ENCODE results near the gene GRIN2C. TPM values are rescaled to one million over a fixed set of nuclear protein-coding genes. Genes with fewer than 3 reads are reported as not detected.

The GRIN2C gene
- total RNA-seq, 1 experiment from 2014 or later, result 0.44 TPM

DNA sequence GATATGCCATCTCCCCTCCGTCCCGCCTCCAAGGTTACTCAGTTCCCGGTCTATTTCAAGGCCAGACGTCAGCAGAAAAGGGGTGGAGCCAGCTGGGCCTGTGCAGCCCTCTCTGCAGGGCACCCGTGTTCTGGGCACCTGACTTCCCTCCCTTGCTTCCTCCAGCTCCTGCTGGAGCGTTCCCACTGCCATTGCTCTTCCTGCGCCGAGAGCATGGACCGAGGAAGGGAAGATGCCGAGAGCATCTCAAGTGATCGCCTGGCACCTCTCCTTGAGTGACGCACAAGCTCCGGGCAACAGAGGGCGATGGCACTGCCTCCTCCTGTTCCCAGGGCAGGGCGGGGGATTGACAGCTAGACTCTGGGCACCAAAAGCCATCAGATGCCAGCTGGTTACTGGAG lies 54.1 kb downstream of the GRIN2C start:
- H3T11ph ChIP-seq (ENCODE audit: low read length), result no peak overlapping the region
- H2BK20ac ChIP-seq (ENCODE audit: low read depth, low read length, poor library complexity, severe bottlenecking), result no peak overlapping the region
- no peaks in the 10 kb centered on the region for H4K20me1 ChIP-seq (ENCODE audit: control insufficient read depth, insufficient read depth, insufficient read length)
- no peak overlapping the region for H3K56ac ChIP-seq (ENCODE audit: insufficient read length, low read depth, low read length)
- no peaks in the 10 kb centered on the region for H3K27me3 ChIP-seq (ENCODE audit: insufficient read depth, low read length)
- H4K5ac ChIP-seq (ENCODE audit: insufficient read length, low read depth, low read length), result no peak overlapping the region
- no peaks in the 10 kb centered on the region for H3K9me3 ChIP-seq (ENCODE audit: control insufficient read depth, low read depth, low read length)
- no peaks in the 10 kb centered on the region for H3K4me1 ChIP-seq (ENCODE audit: insufficient read depth, low read length)
- no peaks in the 10 kb centered on the region for H3K79me1 ChIP-seq (ENCODE audit: insufficient read depth, low read depth, low read length, poor library complexity, severe bottlenecking)
- TF ChIP-seq, protein P1, sequence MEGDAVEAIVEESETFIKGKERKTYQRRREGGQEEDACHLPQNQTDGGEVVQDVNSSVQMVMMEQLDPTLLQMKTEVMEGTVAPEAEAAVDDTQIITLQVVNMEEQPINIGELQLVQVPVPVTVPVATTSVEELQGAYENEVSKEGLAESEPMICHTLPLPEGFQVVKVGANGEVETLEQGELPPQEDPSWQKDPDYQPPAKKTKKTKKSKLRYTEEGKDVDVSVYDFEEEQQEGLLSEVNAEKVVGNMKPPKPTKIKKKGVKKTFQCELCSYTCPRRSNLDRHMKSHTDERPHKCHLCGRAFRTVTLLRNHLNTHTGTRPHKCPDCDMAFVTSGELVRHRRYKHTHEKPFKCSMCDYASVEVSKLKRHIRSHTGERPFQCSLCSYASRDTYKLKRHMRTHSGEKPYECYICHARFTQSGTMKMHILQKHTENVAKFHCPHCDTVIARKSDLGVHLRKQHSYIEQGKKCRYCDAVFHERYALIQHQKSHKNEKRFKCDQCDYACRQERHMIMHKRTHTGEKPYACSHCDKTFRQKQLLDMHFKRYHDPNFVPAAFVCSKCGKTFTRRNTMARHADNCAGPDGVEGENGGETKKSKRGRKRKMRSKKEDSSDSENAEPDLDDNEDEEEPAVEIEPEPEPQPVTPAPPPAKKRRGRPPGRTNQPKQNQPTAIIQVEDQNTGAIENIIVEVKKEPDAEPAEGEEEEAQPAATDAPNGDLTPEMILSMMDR (conservative IDR thresholded peaks at IDR 0.05), result no peak
- H3K9ac ChIP-seq (ENCODE audit: extremely low read depth, insufficient read length, low read length), result no peak overlapping the region
- H2BK15ac ChIP-seq (ENCODE audit: low read depth, low read length), result no peak overlapping the region
- Mint-ChIP-seq H3K4me3 (no peak overlapping the region; a peak in 1 of 5 replicates), H3K9me3 (no peaks in the 10 kb centered on the region), H3K27ac (no peak overlapping the region), H3K27me3 (ENCODE audit: low read depth) (peaks cover 12% of the 10 kb centered on the region), H3K36me3 (ENCODE audit: insufficient read depth in 1 of 3, low read depth in 3 of 3) (peaks cover 2 to 16% (median 4%) of the 10 kb centered on the region in 3 experiments; a peak in 5 of 7 replicates), H3K4me1 (no peaks in the 10 kb centered on the region)
- H4K8ac ChIP-seq (replicated peaks; ENCODE audit: insufficient read length, low read depth, low read length), result no peak overlapping the region
- H3K18ac ChIP-seq (ENCODE audit: insufficient read length, low read depth, low read length), result no peak overlapping the region
- H2BK5ac ChIP-seq (ENCODE audit: insufficient read length, low read length), result no peak overlapping the region
- no peak overlapping the region for H3K27ac ChIP-seq (ENCODE audit: insufficient read length, low read depth, low read length)
- no peak overlapping the region for H2AK5ac ChIP-seq (ENCODE audit: insufficient read length, low read length)
- H3K23me2 ChIP-seq (ENCODE audit: insufficient read length, low read depth, low read length, poor library complexity, severe bottlenecking), result no peaks in the 10 kb centered on the region
- H3K23ac ChIP-seq (ENCODE audit: insufficient read length, low read depth, low read length), result no peak overlapping the region
- H3K14ac ChIP-seq (ENCODE audit: insufficient read depth, low read length), result no peak overlapping the region; the same call in 1 of the 2 replicates
- H3K4ac ChIP-seq (ENCODE audit: low read depth, low read length), result no peak overlapping the region
- H2BK120ac ChIP-seq (ENCODE audit: low read depth, low read length, poor library complexity, severe bottlenecking), result no peak overlapping the region
- no peak overlapping the region for H2BK12ac ChIP-seq (ENCODE audit: insufficient read length, low read depth, low read length)
- no CpG with 5 or more reads among the region's 15 CpGs for WGBS (ENCODE audit: extremely low coverage, insufficient read length, low lambda C conversion rate)
- H2AFZ ChIP-seq (ENCODE audit: low read length), result no peak overlapping the region
- no peak overlapping the region for H3K4me2 ChIP-seq (ENCODE audit: insufficient read depth, insufficient read length, low read length)
- no peak overlapping the region for H4K91ac ChIP-seq (ENCODE audit: insufficient read length, low read depth, low read length)
- H3K79me2 ChIP-seq (ENCODE audit: insufficient read depth, low read length), result no peaks in the 10 kb centered on the region
- no peak for DNase-seq

Data from H9 (cell line).